Motor neuron (in vitro differentiated cells): ENCODE results near the gene SMIM17. TPM values are rescaled to one million over a fixed set of nuclear protein-coding genes. Genes with fewer than 3 reads are reported as not detected.

ENCODE experiments used
- ATAC-seq, 8 experiments: fragments of 200-7000 bp; cut with Tn5 transposase; replicated peaks in 6 of 8; 2 replicates each; pipeline ENCODE4 v1.8.0; 2021; ENCODE audit warnings: mild to moderate bottlenecking in 8 of 8, moderate library complexity in 8 of 8
- H3K27ac ChIP-seq, 2 donors: fragments of 250-450 bp; sonication (Bioruptor Pico); 2 replicates each; pipeline ENCODE4 v1.9.0; 2021; ENCODE audit warnings: antibody characterized with exemption in 2 of 2, mild to moderate bottlenecking in 2 of 2, moderate library complexity in 1 of 2
- H3K4me1 ChIP-seq, 2 donors: fragments of 250-450 bp; sonication (Bioruptor Pico); replicated peaks in 1 of 2; 2 replicates each; pipeline ENCODE4 v1.6.1; 2021; ENCODE audit warnings: antibody characterized with exemption in 2 of 2, mild to moderate bottlenecking in 2 of 2, moderate library complexity in 1 of 2
- H3K4me3 ChIP-seq, 5 donors: fragments of 250-450 bp; sonication (Bioruptor Pico); 2 replicates each; pipeline ENCODE4 v1.9.0; 2021; ENCODE audit warnings: antibody characterized with exemption in 5 of 5, mild to moderate bottlenecking in 5 of 5, moderate library complexity in 4 of 5
- whole genome bisulfite sequencing, 10 experiments: fragments of 450-650 bp; shearing (Covaris generic); methylation state at CpG; one replicate each; pipeline ENCODE4 v1.0.0; 2022; 5-methylcytosine and 5-hydroxymethylcytosine counted together
- in situ Hi-C, 9 experiments: fragments of 400-800 bp; cut with MboI; loops; one replicate each; pipeline ENCODE4 v1.15.0; 2021; ENCODE audit warnings: low sequenced_read_pairs in 9 of 9, low pct_unique_long_range_greater_than_20kb in 2 of 9; ENCODE audit not compliant: unreplicated experiment in 9 of 9
- total RNA-seq, 8 experiments: library from RNA; unstranded; fragments of 300-600 nt; gene quantifications; 2 replicates each; pipeline versions ENCODE4 v1.2.3 to v1.2.4, GENCODE V29; 2022

SMIM17 gene
- total RNA-seq = 1 to 10 TPM in 5 of 8 experiments, not detected in 3; 1.7 to 4.6 (median 2.2) TPM

DNA sequence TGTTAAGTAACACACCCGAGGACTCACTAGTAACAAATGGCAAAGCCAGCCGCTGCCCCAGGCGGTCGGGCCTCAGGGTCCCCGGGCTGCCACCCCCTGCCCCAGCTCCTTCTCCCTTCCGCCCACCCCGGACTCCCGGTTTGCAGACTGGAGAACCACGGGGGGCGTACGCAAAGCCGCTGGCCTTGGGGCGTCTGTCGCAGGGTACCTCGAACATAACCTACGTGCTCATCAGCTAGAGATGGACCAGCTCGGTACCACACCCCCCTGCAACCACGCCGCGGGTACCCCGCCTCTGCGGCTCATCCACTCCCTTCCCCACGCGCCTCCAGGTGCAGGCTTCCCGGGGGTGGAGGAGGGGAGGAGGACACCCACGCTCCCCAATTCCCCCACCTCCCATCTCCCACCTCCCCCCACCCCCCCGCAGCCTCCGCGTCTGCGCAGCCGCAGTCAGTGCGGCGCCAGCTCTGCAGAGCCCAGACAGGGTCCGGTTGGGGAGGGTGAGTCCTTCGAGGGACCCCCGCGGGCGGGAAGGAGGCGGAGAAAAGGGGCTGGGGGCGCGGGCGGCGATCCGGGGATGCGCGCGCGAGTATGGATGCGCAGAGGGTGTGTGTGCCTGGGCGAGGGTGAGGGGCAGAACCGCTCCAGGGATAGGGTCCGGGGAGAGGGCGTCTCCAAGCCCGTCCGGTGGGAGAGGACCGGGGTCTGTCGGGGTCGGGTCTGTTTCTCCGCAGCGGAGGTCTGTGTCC is at the start of gene SMIM17:
SMIM17 (plus strand) TSS at position 449 of the 749 bp plus-strand sequence. CDS start 2,509 bp downstream, outside the sequence.
- Histone ChIP-seq H3K4me1 (peaks cover 0 to 8% of the 10 kb centered on the region in 2 donors), H3K4me3 (no peak within 1 kb of the TSS), H3K27ac (no peak within 1 kb of the TSS)
- ATAC-seq = no peak
- in situ Hi-C loops = no loop called here
- 0 to 81% (median 55%) methylated on average over 1 to 6 of the region's 60 CpGs; no CpG with 5 or more reads in 7 of the 10 experiments for WGBS, 10 experiments

- H3K4me3 ChIP-seq = peak overlapping the region in 3 of 5 donors; percentile 91 to 92 (median 91)
- H3K27ac ChIP-seq = no peak overlapping the region
- no peak for ATAC-seq
- WGBS, 10 experiments = 0 to 75% (median 43%) methylated on average over 1 to 4 of the region's 4 CpGs; no CpG with 5 or more reads in 4 of the 10 experiments
- H3K4me1 ChIP-seq = peaks cover 0 to 2% of the 10 kb centered on the region in 2 donors
- in situ Hi-C loops = no loop called here
Measured at GRCh38 chr19:56594446-56594782, 48.5 kb upstream of the SMIM17 start.

GRCh38 chr19:56594783-56595547 is 48.0 kb upstream of the SMIM17 start, which contains the start of gene ZNF71:
Gene ZNF71, plus strand, starts transcription at chr19:56595302. Its CDS starts 6,257 bp downstream, at chr19:56601559.
- Histone ChIP-seq H3K4me3 (peak within 1 kb of the TSS; percentile 91 to 98 (median 92)), H3K27ac (peak within 1 kb of the TSS; percentile 81 to 82), H3K4me1 (peaks cover 0 to 2% of the 10 kb centered on the region in 2 donors)
- in situ Hi-C loops = no loop called here
- peak; percentile 35 to 97 (median 96) for ATAC-seq
- 0% methylated on average over 2 of the region's 52 CpGs; no CpG with 5 or more reads in 9 of the 10 experiments for WGBS, 10 experiments

DNA sequence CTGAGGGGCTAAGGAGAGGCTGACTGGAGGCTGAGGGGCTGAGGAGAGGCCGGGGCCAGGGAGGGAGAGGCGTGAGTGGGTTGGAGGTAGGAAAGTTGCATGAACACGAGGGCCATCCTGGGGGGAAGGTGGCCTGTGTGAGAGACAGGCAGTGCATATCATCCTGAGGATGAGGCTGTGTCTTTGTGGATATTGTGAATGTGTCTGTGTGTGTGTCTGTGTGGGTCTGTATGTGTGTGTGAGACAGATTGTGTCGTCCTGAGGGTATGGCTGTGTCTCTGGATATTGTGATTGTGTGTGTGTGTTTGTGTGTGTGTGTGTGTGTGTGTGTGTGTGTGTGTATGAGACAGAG is 47.4 kb upstream of the SMIM17 start:
- 0 to 17% methylated on average over 1 of the region's 4 CpGs; no CpG with 5 or more reads in 8 of the 10 experiments for WGBS, 10 experiments
- in situ Hi-C loops = no loop called here
- Histone ChIP-seq H3K27ac (peak overlapping the region; percentile 81 to 82), H3K4me1 (peaks cover 0 to 2% of the 10 kb centered on the region in 2 donors), H3K4me3 (peak overlapping the region; percentile 91 to 98 (median 92))
- peak in 1 of 8 experiments; percentile 62 for ATAC-seq

DNA sequence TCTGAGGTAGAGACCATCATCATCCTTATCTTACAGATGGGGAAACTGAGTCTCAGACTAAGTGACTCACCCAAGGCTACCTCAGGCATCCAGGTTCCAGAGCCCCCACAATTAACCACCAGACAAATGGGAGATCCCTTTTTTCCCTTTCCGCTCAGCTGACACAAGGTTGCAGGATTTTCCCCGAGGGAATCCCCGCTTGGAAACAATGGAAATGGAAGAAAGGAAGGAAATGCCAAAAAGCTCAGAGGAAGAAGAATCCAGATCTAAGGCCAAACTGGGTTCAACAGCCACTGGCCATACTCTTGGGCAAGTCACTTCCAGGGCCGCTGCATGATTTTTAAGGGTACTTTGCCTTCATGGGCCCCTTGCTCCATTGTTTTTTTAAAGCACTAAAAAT is 46.3 kb upstream of the SMIM17 start:
- Histone ChIP-seq H3K4me3 (no peak overlapping the region), H3K27ac (no peak overlapping the region), H3K4me1 (peaks cover 0 to 2% of the 10 kb centered on the region in 2 donors)
- in situ Hi-C loops = no loop called here
- WGBS, 10 experiments = 50 to 85% (median 60%) methylated on average over 2 to 4 of the region's 4 CpGs; no CpG with 5 or more reads in 4 of the 10 experiments
- no peak for ATAC-seq

- 33 to 100% (median 93%) methylated on average over 1 to 4 of the region's 4 CpGs for WGBS, 10 experiments
- H3K4me1 ChIP-seq = peaks cover 0 to 2% of the 10 kb centered on the region in 2 donors
- no peak overlapping the region for H3K27ac ChIP-seq
- no peak overlapping the region for H3K4me3 ChIP-seq
- in situ Hi-C loops = no loop called here
- ATAC-seq = no peak
Measured at GRCh38 chr19:56597696-56598095, 45.3 kb upstream of the SMIM17 start.

DNA sequence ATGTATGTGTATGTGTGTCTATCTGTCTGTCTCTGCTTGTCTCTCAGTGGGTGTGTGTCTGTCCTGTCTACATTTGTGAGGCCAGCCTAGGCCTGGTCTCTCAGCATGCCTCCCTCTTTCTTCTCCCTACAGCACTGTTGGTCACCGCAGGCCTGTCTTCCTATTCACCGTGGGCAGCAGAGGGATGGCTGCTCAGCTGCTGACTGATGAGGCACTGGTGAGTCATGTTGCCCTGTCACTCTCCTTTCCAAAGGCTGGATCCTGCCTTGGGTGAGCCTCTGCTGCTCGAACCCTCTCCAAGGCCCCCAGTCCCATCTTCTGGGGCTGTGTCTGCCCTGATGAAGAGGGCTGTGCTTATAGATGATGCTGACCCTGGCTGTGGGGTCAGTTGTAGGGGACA is 41.6 kb upstream of the SMIM17 start:
- WGBS, 10 experiments = 60 to 100% (median 89%) methylated on average over 1 to 2 of the region's 3 CpGs; no CpG with 5 or more reads in 4 of the 10 experiments
- H3K4me1 ChIP-seq = no peaks in the 10 kb centered on the region
- no peak overlapping the region for H3K27ac ChIP-seq
- in situ Hi-C loops = no loop called here
- no peak for ATAC-seq
- H3K4me3 ChIP-seq = no peak overlapping the region

DNA sequence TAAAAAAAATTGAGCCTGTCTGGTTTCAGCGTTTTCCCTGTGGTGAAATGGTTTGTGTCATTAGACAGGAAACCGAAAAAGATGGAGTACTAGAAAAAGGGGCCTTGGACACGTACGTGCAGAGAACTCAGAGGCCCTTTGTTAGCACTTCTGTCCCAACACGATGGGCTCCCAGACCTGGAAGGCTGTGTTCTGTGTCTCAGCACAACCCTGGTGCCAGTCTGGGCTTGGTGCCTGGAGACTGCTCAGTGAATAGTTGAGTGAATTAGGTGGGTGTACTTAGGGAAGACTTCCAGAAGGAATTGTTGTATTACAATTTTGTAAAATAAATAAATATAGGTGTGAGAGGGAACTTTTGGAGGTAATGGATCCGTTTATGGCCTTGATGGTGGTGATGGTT is 39.1 kb upstream of the SMIM17 start:
- WGBS, 10 experiments = 29 to 100% (median 63%) methylated on average over 2 to 6 of the region's 6 CpGs
- no peaks in the 10 kb centered on the region for H3K4me1 ChIP-seq
- ATAC-seq = no peak
- H3K4me3 ChIP-seq = no peak overlapping the region
- in situ Hi-C loops = no loop called here
- no peak overlapping the region for H3K27ac ChIP-seq

DNA sequence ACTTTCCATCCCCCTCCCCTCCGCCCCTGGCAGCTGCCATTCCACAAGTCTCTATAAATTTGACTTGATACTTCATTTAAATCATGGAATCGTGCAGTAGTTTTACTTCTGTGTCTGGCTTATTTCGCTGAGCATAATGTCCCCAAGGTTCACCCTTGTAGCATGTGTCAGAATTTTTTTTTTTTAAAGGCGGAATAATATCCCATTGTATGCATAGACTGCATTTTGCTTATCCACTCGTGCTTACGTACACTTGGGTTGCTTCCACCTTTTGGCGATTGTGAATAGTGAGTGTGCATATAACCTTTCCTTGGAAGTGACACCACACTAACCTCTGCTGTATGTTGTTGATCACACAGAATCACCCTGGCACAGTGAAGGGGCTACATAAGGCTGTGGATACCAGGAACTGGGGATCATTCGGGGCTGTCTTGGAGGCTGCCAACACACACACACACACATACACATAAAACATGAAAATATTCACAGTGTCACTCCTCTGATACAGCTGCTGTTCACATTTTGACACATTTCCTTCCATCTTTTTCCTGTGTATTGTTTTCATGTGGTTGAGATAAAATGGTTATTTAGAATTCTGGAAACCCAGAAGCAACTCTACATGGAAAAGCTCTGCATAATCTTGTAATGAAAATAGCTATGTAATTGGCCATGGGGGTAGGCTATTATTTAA is 34.5 kb upstream of the SMIM17 start:
- Histone ChIP-seq H3K4me1 (no peaks in the 10 kb centered on the region), H3K27ac (no peak overlapping the region), H3K4me3 (no peak overlapping the region)
- in situ Hi-C loops = no loop called here
- ATAC-seq = no peak
- 0 to 100% (median 80%) methylated on average over 1 to 7 of the region's 8 CpGs; no CpG with 5 or more reads in 1 of the 10 experiments for WGBS, 10 experiments

DNA sequence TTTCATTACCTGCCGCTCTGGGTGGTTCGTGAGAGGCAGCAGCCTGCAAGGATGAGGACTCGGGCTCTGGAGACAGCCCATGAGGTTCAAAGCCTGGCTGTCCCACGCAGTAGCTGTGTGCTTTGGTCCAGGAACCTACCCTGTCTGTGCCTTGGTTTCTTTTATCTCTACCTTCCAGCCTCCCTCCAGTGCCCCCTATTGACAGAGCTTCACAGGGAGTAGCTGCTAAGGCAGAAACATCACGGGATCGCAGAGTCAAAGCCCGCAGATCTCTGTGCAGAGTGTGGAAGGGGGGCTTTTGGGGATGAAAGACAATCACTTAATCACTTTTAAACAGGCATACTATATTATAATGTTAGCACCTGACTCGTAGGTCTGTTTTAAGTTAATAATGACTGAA is 31.7 kb upstream of the SMIM17 start:
- in situ Hi-C loops = no loop called here
- H3K27ac ChIP-seq = no peak overlapping the region
- whole genome bisulfite sequencing, 10 experiments = 15 to 100% (median 58%) methylated on average over 2 to 5 of the region's 8 CpGs; no CpG with 5 or more reads in 4 of the 10 experiments
- ATAC-seq = no peak
- H3K4me1 ChIP-seq = no peaks in the 10 kb centered on the region
- H3K4me3 ChIP-seq = no peak overlapping the region

DNA sequence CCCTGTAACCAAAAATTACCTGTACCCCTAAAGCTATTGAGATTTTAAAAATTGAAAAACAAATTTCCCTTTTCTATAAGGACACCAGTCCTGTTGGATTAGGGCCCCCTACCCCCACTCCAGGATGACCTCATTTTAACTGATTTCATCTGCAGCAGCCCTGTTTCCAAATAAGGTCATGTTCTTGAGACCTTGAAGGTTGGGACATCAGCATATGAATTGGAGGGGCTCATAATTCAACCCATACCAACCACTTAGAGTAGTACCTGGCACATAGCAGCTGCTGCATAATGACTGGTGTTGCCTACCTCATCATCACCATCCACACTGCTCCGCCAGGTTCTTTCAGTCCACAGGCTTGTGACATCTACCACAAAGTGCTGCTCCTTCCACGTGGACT is 30.2 kb upstream of the SMIM17 start:
- Histone ChIP-seq H3K4me1 (no peaks in the 10 kb centered on the region), H3K4me3 (no peak overlapping the region), H3K27ac (no peak overlapping the region)
- 0 to 94% (median 75%) methylated on average over 1 to 2 of the region's 2 CpGs; no CpG with 5 or more reads in 4 of the 10 experiments for WGBS, 10 experiments
- ATAC-seq = no peak
- in situ Hi-C loops = no loop called here

DNA sequence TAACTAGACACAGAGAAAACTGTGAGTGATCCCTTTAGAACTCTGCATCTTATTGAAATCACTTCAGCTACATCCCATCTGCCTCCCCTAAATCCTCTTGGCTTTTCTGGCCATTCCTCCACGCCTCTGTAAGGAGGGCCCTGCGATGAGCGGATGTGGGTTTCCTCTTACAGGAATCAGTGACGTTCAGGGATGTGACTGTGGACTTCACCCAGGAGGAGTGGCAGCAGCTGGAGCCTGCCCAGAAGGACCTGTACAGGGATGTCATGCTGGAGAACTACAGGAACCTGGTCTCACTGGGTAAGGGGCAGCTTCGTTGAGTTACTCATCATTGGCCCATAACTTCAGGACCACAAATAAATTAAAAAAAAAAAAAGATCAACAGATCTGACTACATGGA is 29.3 kb upstream of the SMIM17 start:
- no peak for ATAC-seq
- Histone ChIP-seq H3K4me3 (no peak overlapping the region), H3K4me1 (no peaks in the 10 kb centered on the region), H3K27ac (no peak overlapping the region)
- 0 to 100% (median 68%) methylated on average over 1 to 5 of the region's 5 CpGs; no CpG with 5 or more reads in 3 of the 10 experiments for WGBS, 10 experiments
- in situ Hi-C loops = no loop called here

GRCh38 chr19:56617531-56617930 is 25.4 kb upstream of the SMIM17 start:
- in situ Hi-C loops = no loop called here
- no peak for ATAC-seq
- 61 to 100% (median 89%) methylated on average over 3 to 7 of the region's 8 CpGs; no CpG with 5 or more reads in 1 of the 10 experiments for WGBS, 10 experiments
- Histone ChIP-seq H3K4me3 (no peak overlapping the region), H3K4me1 (no peaks in the 10 kb centered on the region), H3K27ac (no peak overlapping the region)
